ENCODE measurements around the gene AUTS2. TPM values are rescaled to one million over a fixed set of nuclear protein-coding genes. Genes with fewer than 3 reads are reported as not detected.

Gene AUTS2
- total RNA-seq, 1 experiment from 2014 or later, result 50.0 TPM

DNA sequence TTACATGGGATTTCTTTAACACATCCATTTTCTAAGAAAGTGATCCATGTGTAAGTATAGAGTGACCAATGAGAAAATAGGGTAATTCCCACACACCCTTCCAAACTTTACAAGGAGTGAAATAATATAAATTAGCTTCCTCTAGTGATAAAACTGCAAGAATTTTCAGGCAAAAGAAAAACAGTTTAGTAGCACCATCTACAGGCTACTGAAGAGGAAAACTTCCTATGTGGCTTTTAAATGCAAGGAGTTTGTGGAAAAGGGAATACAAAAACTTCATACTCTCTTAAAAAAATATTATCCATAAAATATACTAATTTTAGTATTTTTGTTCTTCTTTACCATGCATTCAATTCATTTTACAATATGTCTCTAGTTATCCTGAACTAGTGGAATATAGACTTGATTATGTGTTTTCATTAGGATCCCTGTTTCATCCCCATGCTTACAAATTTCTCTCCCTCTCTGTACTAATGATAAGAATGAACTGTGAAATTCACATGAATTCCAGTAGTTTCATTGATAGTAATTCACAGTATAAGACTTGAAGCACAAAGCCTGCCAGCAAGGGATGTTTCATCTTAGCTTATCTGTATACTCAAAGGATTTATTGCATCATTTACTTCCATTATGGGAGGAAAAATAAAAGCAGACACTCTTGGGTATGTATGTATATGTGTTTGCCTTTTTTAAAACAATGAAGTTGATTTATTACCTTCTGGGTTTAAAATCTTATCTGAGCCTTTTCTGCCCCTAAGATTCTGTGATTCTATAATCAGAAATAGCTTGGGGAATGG is 442.9 kb downstream of the AUTS2 start:
- Mint-ChIP-seq H3K27me3 (ENCODE audit: low read depth) (no peaks in the 10 kb centered on the region; the same call in 1 of the 2 replicates), H3K9me3 (no peaks in the 10 kb centered on the region), H3K4me1 (peaks cover 2% of the 10 kb centered on the region; the same call in 1 of the 2 replicates), H3K4me3 (no peak overlapping the region), H3K36me3 (no peaks in the 10 kb centered on the region), H3K27ac (no peak overlapping the region)
- no peak for ATAC-seq
- POLR2A ChIA-PET, result no interaction called here
- CTCF ChIA-PET, result interaction anchor here (0.6 kb wide), 1 partner anchor 109 kb away, joined by 3 read pairs; no protein-coding TSS in a partner anchor
- DNase-seq (ENCODE audit: low spot score), result no peak
- TF ChIP-seq, protein P1, sequence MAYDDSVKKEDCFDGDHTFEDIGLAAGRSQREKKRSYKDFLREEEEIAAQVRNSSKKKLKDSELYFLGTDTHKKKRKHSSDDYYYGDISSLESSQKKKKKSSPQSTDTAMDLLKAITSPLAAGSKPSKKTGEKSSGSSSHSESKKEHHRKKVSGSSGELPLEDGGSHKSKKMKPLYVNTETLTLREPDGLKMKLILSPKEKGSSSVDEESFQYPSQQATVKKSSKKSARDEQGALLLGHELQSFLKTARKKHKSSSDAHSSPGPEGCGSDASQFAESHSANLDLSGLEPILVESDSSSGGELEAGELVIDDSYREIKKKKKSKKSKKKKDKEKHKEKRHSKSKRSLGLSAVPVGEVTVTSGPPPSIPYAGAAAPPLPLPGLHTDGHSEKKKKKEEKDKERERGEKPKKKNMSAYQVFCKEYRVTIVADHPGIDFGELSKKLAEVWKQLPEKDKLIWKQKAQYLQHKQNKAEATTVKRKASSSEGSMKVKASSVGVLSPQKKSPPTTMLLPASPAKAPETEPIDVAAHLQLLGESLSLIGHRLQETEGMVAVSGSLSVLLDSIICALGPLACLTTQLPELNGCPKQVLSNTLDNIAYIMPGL (CRISPR knock-in tag; IDR thresholded peaks at IDR 0.05), result no peak
- TF ChIP-seq, protein P2, sequence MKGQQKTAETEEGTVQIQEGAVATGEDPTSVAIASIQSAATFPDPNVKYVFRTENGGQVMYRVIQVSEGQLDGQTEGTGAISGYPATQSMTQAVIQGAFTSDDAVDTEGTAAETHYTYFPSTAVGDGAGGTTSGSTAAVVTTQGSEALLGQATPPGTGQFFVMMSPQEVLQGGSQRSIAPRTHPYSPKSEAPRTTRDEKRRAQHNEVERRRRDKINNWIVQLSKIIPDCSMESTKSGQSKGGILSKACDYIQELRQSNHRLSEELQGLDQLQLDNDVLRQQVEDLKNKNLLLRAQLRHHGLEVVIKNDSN (CRISPR knock-in tag; IDR thresholded peaks at IDR 0.05), result no peak

DNA sequence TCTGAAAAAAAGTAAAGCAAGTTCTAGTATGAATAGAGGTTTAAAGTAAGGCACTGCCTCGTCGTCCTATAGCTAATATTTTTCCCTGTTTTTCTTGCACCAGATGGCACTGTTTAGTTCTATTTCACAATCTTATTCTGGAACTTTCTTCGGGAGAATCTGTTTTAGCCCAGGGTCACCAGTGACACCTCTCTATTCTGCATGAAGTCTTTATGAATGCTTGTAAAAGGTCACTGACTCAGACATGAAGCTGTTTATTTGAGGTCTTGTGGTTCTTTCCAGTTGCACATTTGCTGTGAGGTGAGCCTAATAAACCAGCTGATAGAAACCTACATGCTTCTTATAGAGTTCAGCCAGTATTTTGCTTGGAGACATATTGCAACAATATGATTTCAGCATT is 444.3 kb downstream of the AUTS2 start:
- H3K4me1 Mint-ChIP-seq, result peaks cover 5% of the 10 kb centered on the region
- no peaks in the 10 kb centered on the region for H3K9me3 Mint-ChIP-seq
- no peaks in the 10 kb centered on the region for H3K36me3 Mint-ChIP-seq
- ChIA-PET CTCF (interaction anchor here (0.7 to 2.2 kb wide), 3 partner anchors 10 to 119 kb away, joined by 3 to 9 read pairs (median 3); no protein-coding TSS in a partner anchor), POLR2A (no interaction called here)
- TF ChIP-seq FOXJ3 (CRISPR knock-in tag; IDR thresholded peaks at IDR 0.05; ENCODE audit: borderline replicate concordance) (no peak), MYBL2 (CRISPR knock-in tag; IDR thresholded peaks at IDR 0.05) (no peak), SOX15 (CRISPR knock-in tag; IDR thresholded peaks at IDR 0.05) (no peak), PRRX2 (CRISPR knock-in tag; IDR thresholded peaks at IDR 0.05) (no peak), FOXP1 (CRISPR knock-in tag; IDR thresholded peaks at IDR 0.05; ENCODE audit: borderline replicate concordance) (no peak), EMX1 (CRISPR knock-in tag; IDR thresholded peaks at IDR 0.05) (no peak), ZNF263 (CRISPR knock-in tag; IDR thresholded peaks at IDR 0.05; ENCODE audit: low read depth) (no peak), ETV6 (CRISPR knock-in tag; IDR thresholded peaks at IDR 0.05) (no peak), JUN (CRISPR knock-in tag; IDR thresholded peaks at IDR 0.05) (no peak), MXD4 (CRISPR knock-in tag; IDR thresholded peaks at IDR 0.05; ENCODE audit: borderline replicate concordance) (no peak), ZNF396 (CRISPR knock-in tag; IDR thresholded peaks at IDR 0.05; ENCODE audit: borderline replicate concordance) (no peak)
- TF ChIP-seq, protein P3, sequence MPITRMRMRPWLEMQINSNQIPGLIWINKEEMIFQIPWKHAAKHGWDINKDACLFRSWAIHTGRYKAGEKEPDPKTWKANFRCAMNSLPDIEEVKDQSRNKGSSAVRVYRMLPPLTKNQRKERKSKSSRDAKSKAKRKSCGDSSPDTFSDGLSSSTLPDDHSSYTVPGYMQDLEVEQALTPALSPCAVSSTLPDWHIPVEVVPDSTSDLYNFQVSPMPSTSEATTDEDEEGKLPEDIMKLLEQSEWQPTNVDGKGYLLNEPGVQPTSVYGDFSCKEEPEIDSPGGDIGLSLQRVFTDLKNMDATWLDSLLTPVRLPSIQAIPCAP (CRISPR knock-in tag; IDR thresholded peaks at IDR 0.05), result no peak
- TF ChIP-seq, protein P4, sequence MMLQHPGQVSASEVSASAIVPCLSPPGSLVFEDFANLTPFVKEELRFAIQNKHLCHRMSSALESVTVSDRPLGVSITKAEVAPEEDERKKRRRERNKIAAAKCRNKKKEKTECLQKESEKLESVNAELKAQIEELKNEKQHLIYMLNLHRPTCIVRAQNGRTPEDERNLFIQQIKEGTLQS (CRISPR knock-in tag; conservative IDR thresholded peaks at IDR 0.05), result no peak
- TF ChIP-seq, protein P5, sequence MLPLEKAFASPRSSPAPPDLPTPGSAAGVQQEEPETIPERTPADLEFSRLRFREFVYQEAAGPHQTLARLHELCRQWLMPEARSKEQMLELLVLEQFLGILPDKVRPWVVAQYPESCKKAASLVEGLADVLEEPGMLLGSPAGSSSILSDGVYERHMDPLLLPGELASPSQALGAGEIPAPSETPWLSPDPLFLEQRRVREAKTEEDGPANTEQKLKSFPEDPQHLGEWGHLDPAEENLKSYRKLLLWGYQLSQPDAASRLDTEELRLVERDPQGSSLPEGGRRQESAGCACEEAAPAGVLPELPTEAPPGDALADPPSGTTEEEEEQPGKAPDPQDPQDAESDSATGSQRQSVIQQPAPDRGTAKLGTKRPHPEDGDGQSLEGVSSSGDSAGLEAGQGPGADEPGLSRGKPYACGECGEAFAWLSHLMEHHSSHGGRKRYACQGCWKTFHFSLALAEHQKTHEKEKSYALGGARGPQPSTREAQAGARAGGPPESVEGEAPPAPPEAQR (CRISPR knock-in tag; IDR thresholded peaks at IDR 0.05), result no peak
- TF ChIP-seq, protein P6, sequence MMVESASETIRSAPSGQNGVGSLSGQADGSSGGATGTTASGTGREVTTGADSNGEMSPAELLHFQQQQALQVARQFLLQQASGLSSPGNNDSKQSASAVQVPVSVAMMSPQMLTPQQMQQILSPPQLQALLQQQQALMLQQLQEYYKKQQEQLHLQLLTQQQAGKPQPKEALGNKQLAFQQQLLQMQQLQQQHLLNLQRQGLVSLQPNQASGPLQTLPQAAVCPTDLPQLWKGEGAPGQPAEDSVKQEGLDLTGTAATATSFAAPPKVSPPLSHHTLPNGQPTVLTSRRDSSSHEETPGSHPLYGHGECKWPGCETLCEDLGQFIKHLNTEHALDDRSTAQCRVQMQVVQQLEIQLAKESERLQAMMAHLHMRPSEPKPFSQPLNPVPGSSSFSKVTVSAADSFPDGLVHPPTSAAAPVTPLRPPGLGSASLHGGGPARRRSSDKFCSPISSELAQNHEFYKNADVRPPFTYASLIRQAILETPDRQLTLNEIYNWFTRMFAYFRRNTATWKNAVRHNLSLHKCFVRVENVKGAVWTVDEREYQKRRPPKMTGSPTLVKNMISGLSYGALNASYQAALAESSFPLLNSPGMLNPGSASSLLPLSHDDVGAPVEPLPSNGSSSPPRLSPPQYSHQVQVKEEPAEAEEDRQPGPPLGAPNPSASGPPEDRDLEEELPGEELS (CRISPR knock-in tag; IDR thresholded peaks at IDR 0.05), result no peak
- TF ChIP-seq, protein P7, sequence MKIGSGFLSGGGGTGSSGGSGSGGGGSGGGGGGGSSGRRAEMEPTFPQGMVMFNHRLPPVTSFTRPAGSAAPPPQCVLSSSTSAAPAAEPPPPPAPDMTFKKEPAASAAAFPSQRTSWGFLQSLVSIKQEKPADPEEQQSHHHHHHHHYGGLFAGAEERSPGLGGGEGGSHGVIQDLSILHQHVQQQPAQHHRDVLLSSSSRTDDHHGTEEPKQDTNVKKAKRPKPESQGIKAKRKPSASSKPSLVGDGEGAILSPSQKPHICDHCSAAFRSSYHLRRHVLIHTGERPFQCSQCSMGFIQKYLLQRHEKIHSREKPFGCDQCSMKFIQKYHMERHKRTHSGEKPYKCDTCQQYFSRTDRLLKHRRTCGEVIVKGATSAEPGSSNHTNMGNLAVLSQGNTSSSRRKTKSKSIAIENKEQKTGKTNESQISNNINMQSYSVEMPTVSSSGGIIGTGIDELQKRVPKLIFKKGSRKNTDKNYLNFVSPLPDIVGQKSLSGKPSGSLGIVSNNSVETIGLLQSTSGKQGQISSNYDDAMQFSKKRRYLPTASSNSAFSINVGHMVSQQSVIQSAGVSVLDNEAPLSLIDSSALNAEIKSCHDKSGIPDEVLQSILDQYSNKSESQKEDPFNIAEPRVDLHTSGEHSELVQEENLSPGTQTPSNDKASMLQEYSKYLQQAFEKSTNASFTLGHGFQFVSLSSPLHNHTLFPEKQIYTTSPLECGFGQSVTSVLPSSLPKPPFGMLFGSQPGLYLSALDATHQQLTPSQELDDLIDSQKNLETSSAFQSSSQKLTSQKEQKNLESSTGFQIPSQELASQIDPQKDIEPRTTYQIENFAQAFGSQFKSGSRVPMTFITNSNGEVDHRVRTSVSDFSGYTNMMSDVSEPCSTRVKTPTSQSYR (CRISPR knock-in tag; IDR thresholded peaks at IDR 0.05), result no peak
- TF ChIP-seq, protein P8, sequence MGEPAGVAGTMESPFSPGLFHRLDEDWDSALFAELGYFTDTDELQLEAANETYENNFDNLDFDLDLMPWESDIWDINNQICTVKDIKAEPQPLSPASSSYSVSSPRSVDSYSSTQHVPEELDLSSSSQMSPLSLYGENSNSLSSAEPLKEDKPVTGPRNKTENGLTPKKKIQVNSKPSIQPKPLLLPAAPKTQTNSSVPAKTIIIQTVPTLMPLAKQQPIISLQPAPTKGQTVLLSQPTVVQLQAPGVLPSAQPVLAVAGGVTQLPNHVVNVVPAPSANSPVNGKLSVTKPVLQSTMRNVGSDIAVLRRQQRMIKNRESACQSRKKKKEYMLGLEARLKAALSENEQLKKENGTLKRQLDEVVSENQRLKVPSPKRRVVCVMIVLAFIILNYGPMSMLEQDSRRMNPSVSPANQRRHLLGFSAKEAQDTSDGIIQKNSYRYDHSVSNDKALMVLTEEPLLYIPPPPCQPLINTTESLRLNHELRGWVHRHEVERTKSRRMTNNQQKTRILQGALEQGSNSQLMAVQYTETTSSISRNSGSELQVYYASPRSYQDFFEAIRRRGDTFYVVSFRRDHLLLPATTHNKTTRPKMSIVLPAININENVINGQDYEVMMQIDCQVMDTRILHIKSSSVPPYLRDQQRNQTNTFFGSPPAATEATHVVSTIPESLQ (CRISPR knock-in tag; IDR thresholded peaks at IDR 0.05), result no peak
- TF ChIP-seq, protein P2 (CRISPR knock-in tag; IDR thresholded peaks at IDR 0.05), result no peak
- DNase-seq (ENCODE audit: low spot score), result no peak
- no peak overlapping the region for H3K27ac Mint-ChIP-seq
- no peak for ATAC-seq
- H3K4me3 Mint-ChIP-seq, result no peak overlapping the region
- no peaks in the 10 kb centered on the region for H3K27me3 Mint-ChIP-seq (ENCODE audit: low read depth)
